Measurements from ENCODE around the gene POU6F2. TPM values are rescaled to one million over a fixed set of nuclear protein-coding genes. Genes with fewer than 3 reads are reported as not detected.
A peak's percentile ranks its signal among the peaks of the same experiment; 100 is the strongest.

Gene POU6F2
- total and polyA plus RNA-seq, 4 donors = 1.1 to 2.0 (median 1.6) TPM

DNA sequence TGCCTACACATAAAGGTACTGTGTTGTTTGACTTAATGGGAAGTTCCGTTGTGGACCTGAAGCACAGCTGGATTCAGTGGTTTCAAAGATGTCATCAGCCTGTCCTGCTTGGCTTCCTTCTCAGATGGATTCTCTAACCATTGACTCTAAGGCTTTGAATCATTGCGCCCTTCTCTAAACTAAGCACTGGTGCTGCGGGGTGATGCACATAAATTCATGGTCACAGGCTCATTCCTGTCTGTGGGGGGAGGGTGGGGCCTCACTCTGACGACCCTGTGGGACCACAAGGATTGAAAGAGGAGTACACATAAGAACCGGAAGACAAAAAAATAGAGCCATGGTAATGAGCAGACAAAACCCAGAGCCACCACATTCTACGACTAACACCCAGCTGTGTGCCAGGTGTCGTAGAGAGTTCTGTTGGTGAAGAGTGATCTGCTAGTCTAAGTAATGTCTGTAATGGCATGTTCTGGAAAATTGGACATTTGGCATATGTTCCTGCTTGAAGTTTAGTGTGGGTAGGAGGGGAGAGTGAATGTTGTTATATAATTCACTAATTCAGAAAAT, 491.2 kb downstream of the POU6F2 start:
- H3K4me1 ChIP-seq (ENCODE audit: control insufficient read depth, insufficient read depth, low read length) = no peaks in the 10 kb centered on the region
- no peak for DNase-seq (ENCODE audit: low read depth in 4 of 6, low spot score in 6 of 6)
- WGBS (ENCODE audit: insufficient coverage) = 46% methylated on average over 3 of the region's 7 CpGs
- no peaks in the 10 kb centered on the region for H3K9me3 ChIP-seq (ENCODE audit: control insufficient read depth, insufficient read depth, low read length)
- no peaks in the 10 kb centered on the region for H3K36me3 ChIP-seq (ENCODE audit: control insufficient read depth, insufficient read depth, low read length)
- no peak overlapping the region for H3K27ac ChIP-seq (ENCODE audit: low read depth, low read length)
- no peaks in the 10 kb centered on the region for H3K27me3 ChIP-seq (ENCODE audit: control insufficient read depth, insufficient read depth, low read length)
- no peak overlapping the region for H3K4me3 ChIP-seq (ENCODE audit: low read depth, low read length)

DNA sequence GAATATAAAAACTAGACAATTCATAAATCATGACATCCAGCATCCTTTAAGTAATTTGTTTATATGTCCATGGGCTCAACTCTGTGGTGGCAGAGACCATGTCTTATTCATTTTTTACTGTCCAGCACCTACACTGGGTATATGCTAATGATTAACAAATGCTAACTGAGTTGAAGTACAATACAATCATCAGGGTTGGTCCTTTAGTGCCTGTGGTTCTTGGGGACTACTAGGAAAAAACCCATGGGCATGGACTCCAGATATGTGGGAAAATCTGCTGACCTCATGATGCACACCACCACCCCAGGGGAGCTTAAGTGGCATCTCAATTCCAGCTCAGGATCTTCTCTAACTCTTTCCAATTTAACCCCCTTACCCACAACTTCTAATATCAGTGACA, 503.2 kb downstream of the POU6F2 start:
- DNase-seq (ENCODE audit: low read depth in 4 of 6, low spot score in 6 of 6) = no peak
- Histone ChIP-seq H3K27me3 (ENCODE audit: control insufficient read depth, insufficient read depth, low read length) (no peaks in the 10 kb centered on the region), H3K4me3 (ENCODE audit: low read depth, low read length) (no peak overlapping the region), H3K36me3 (ENCODE audit: control insufficient read depth, insufficient read depth, low read length) (no peaks in the 10 kb centered on the region), H3K9me3 (ENCODE audit: control insufficient read depth, insufficient read depth, low read length) (no peaks in the 10 kb centered on the region), H3K4me1 (ENCODE audit: control insufficient read depth, insufficient read depth, low read length) (no peaks in the 10 kb centered on the region), H3K27ac (ENCODE audit: low read depth, low read length) (no peak overlapping the region)

DNA sequence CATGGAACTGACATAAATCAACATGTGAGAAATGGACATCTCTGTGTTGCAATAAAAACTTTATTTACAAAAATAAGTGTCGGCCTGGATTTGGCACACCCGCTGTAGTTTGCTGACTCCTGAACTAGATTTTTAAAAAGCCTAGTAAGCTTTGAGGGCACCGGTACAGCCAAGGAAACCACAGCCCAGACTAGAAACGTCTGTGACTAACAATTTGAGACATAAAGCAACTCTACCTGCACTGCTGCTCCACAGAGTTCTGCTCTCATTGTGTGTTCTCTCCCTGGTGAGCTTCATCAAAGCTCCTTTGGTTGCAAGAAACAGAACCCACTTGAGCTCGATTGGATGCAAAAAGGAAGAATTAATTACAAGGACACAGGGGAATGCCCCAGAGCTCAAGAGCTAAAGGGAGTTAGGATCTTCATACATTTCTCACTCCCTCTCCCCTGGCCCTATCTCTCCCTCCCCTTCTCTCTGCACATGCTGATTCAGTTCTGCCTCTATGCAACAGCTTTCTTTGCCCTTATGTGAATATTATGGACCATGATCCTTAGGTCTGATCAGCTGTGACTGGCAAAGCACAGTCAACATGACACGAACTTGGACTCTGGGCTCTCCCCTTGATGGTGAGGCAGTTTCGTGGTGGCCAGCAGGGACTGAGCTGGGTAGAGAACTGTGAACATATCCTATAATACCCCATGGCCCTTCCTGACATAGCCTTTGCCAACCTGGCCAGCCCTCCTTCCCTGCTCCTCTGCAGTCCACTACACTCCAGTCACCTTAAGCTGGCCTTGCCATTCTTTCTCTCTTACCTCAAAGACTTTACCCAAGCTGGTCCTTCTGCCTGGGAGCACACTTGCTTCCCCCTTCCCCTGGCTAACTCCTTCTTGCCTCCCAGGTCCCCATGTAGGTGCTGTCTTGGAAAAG, 511.0 kb downstream of the POU6F2 start:
- H3K4me1 ChIP-seq (ENCODE audit: control insufficient read depth, insufficient read depth, low read length) = no peaks in the 10 kb centered on the region
- no peak overlapping the region for H3K4me3 ChIP-seq (ENCODE audit: low read depth, low read length)
- DNase-seq (ENCODE audit: low read depth in 4 of 6, low spot score in 6 of 6) = no peak
- no peaks in the 10 kb centered on the region for H3K9me3 ChIP-seq (ENCODE audit: control insufficient read depth, insufficient read depth, low read length)
- H3K36me3 ChIP-seq (ENCODE audit: control insufficient read depth, insufficient read depth, low read length) = no peaks in the 10 kb centered on the region
- H3K27me3 ChIP-seq (ENCODE audit: control insufficient read depth, insufficient read depth, low read length) = no peaks in the 10 kb centered on the region
- no peak overlapping the region for H3K27ac ChIP-seq (ENCODE audit: low read depth, low read length)
- 87% methylated on average over 6 of the region's 7 CpGs for WGBS (ENCODE audit: insufficient coverage)

DNA sequence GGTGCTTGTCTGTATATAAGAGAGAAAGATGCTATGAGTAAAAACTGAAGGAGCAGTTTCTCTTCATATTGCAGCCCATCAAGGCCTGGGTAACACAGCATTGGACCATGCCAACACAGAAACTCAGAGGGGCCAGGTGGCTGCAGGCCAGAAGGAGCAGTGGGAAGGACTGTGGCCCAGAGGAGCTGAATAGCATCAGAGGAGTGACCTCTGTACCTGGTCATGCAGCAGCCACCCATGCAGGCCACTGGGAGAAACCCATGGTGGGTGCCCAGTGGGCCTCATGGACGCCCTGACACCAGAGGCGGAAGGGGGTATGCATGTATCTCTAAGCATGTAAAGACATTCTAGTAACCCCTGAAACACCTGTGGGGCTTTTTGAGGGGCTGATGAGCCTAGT, 512.6 kb downstream of the POU6F2 start:
- Histone ChIP-seq H3K27ac (ENCODE audit: low read depth, low read length) (no peak overlapping the region), H3K4me3 (ENCODE audit: low read depth, low read length) (no peak overlapping the region)
- no CpG with 5 or more reads among the region's 2 CpGs for WGBS (ENCODE audit: insufficient coverage)

DNA sequence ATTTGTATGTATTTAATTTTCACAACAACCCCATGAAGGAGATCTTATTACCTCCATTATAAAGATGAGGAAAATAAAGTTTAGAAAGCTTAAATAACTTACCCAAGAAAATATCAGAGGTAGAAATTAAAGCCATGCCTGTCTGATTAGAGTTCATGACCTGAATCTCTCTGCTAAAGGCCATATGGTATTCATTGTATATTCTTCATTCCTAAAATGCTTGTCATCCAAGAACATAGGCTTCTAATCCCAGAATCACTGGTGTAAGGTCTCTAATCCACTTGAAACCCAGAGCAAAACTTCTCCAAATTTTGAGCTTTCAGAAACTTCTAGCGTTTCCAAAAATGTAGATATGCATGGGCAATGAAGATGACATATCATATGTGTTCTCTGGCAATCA, 516.2 kb downstream of the POU6F2 start:
- Histone ChIP-seq H3K27me3 (ENCODE audit: control insufficient read depth, insufficient read depth, low read length) (no peaks in the 10 kb centered on the region), H3K27ac (ENCODE audit: low read depth, low read length) (no peak overlapping the region), H3K4me1 (ENCODE audit: control insufficient read depth, insufficient read depth, low read length) (no peaks in the 10 kb centered on the region), H3K36me3 (ENCODE audit: control insufficient read depth, insufficient read depth, low read length) (no peaks in the 10 kb centered on the region), H3K9me3 (ENCODE audit: control insufficient read depth, insufficient read depth, low read length) (no peaks in the 10 kb centered on the region), H3K4me3 (ENCODE audit: low read depth, low read length) (no peak overlapping the region)
- no CpG with 5 or more reads among the region's 1 CpG for WGBS (ENCODE audit: insufficient coverage)
- no peak for DNase-seq (ENCODE audit: low read depth in 4 of 6, low spot score in 6 of 6)

More for the DNA sequence above, 512.6 kb downstream of the POU6F2 start:
- H3K9me3 ChIP-seq (ENCODE audit: control insufficient read depth, insufficient read depth, low read length) = no peaks in the 10 kb centered on the region
- no peaks in the 10 kb centered on the region for H3K4me1 ChIP-seq (ENCODE audit: control insufficient read depth, insufficient read depth, low read length)
- H3K27me3 ChIP-seq (ENCODE audit: control insufficient read depth, insufficient read depth, low read length) = no peaks in the 10 kb centered on the region
- DNase-seq (ENCODE audit: low read depth in 4 of 6, low spot score in 6 of 6) = no peak
- H3K36me3 ChIP-seq (ENCODE audit: control insufficient read depth, insufficient read depth, low read length) = no peaks in the 10 kb centered on the region

DNA sequence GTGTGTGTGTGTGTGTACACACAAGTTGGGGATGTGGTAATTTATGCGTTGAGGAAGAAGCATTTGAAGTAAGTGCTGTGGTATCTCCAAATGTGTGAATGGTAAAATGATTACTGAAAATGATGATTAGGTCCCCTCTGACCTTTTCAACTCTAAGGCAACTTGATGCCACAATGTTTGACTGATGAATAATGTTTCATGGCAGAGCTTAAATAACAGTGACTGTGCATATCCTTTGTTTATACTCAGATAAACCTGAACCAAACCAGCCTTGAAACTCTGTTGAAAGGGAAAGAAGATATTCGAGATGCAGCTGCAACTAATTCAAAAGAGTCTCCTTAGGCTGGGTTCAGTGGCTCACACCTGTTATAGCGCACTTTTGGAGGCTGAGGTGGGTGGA, 523.6 kb downstream of the POU6F2 start:
- Histone ChIP-seq H3K4me1 (ENCODE audit: control insufficient read depth, insufficient read depth, low read length) (no peaks in the 10 kb centered on the region), H3K4me3 (ENCODE audit: low read depth, low read length) (no peak overlapping the region), H3K27me3 (ENCODE audit: control insufficient read depth, insufficient read depth, low read length) (no peaks in the 10 kb centered on the region), H3K9me3 (ENCODE audit: control insufficient read depth, insufficient read depth, low read length) (no peaks in the 10 kb centered on the region), H3K27ac (ENCODE audit: low read depth, low read length) (no peak overlapping the region), H3K36me3 (ENCODE audit: control insufficient read depth, insufficient read depth, low read length) (no peaks in the 10 kb centered on the region)
- DNase-seq (ENCODE audit: low read depth in 4 of 6, low spot score in 6 of 6) = no peak
- 100% methylated on average over 2 of the region's 3 CpGs for WGBS (ENCODE audit: insufficient coverage)

DNA sequence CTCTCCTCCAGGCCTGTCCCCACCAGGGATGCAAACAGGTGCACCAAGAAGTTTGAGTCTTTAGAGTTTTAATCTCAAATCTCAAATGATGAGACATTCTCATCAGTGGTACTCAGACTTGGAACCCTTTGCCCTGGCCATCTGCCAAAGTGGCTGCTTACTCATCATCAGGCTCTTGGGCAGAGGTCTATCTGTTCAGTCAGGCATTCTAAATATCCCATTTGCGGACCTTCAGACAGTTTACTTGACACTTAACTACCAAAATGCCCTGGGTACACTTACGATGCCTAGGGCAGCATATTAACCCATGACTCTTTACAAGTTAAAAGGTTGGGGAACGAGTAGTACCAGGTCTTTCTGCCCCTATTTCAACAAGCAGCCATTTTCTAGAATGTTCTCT, 527.3 kb downstream of the POU6F2 start:
- Histone ChIP-seq H3K27me3 (ENCODE audit: control insufficient read depth, insufficient read depth, low read length) (no peaks in the 10 kb centered on the region), H3K36me3 (ENCODE audit: control insufficient read depth, insufficient read depth, low read length) (no peaks in the 10 kb centered on the region), H3K4me1 (ENCODE audit: control insufficient read depth, insufficient read depth, low read length) (no peaks in the 10 kb centered on the region), H3K9me3 (ENCODE audit: control insufficient read depth, insufficient read depth, low read length) (no peaks in the 10 kb centered on the region), H3K27ac (ENCODE audit: low read depth, low read length) (no peak overlapping the region), H3K4me3 (ENCODE audit: low read depth, low read length) (no peak overlapping the region)
- WGBS (ENCODE audit: insufficient coverage) = 38% methylated on average over 1 of the region's 3 CpGs
- no peak for DNase-seq (ENCODE audit: low read depth in 4 of 6, low spot score in 6 of 6)

DNA sequence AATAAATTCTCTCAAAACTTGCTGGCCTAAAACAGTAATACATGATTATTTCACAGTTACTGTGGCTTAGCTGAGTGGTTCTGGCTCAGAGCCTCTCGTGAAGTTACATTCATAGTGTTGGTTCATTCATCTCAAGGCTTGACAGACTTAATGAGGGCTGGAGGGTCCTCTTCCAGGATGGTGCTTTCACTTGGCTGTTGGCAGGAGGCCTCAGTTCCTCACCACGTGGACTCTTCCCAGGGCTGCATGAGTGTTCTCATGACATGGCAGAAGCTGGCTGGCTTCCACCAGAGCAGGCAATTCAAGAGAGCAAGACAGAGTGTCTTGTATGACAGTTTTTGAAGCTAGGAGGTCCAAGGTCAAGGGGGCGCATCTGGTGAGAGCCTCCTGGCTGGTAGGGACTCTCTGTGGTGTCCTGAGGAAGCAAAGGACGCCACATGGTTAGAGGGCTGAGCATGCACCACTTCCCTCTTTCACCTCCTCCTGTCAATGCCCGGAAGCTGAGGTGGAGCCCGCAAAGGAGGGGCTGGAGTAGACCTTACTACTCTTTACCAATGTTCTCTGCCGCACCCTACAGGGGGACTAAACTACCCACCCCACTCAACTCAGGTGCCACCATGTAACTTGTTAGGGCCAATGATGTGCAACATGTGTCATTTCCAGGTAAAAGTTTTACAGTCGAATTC, 530.3 kb downstream of the POU6F2 start:
- WGBS (ENCODE audit: insufficient coverage) = 49% methylated on average over 3 of the region's 8 CpGs
- Histone ChIP-seq H3K36me3 (ENCODE audit: control insufficient read depth, insufficient read depth, low read length) (no peaks in the 10 kb centered on the region), H3K27me3 (ENCODE audit: control insufficient read depth, insufficient read depth, low read length) (no peaks in the 10 kb centered on the region), H3K9me3 (ENCODE audit: control insufficient read depth, insufficient read depth, low read length) (no peaks in the 10 kb centered on the region), H3K4me3 (ENCODE audit: low read depth, low read length) (no peak overlapping the region), H3K27ac (ENCODE audit: low read depth, low read length) (no peak overlapping the region), H3K4me1 (ENCODE audit: control insufficient read depth, insufficient read depth, low read length) (no peaks in the 10 kb centered on the region)
- peak in 2 of 6 donors; percentile 26 to 31 for DNase-seq (ENCODE audit: low read depth in 4 of 6, low spot score in 6 of 6)

DNA sequence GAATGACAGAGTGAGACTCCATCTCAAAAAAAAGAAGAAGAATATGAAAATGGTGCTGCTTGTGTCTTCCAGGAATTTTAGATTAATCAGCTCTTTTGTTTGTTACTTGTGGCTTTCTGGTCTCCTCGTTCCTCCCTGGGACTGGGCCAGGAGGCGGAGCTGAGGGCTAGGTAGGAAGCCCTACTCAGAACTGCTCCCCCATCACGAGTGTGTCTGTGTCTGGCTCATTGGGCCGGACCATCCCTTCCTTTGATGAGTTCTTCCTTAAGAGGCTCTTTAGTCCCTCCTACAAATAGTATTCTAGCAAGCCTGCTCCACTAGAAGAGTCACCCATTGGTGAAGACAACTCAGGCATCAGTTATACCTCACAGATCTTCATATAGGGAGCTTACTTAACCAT, 531.7 kb downstream of the POU6F2 start:
- Histone ChIP-seq H3K9me3 (ENCODE audit: control insufficient read depth, insufficient read depth, low read length) (no peaks in the 10 kb centered on the region), H3K27ac (ENCODE audit: low read depth, low read length) (no peak overlapping the region), H3K36me3 (ENCODE audit: control insufficient read depth, insufficient read depth, low read length) (no peaks in the 10 kb centered on the region), H3K4me1 (ENCODE audit: control insufficient read depth, insufficient read depth, low read length) (no peaks in the 10 kb centered on the region), H3K27me3 (ENCODE audit: control insufficient read depth, insufficient read depth, low read length) (no peaks in the 10 kb centered on the region), H3K4me3 (ENCODE audit: low read depth, low read length) (no peak overlapping the region)
- 86% methylated on average over 4 of the region's 4 CpGs for WGBS (ENCODE audit: insufficient coverage)
- no peak for DNase-seq (ENCODE audit: low read depth in 4 of 6, low spot score in 6 of 6)

Measured in spinal cord (tissue), 10 donors.